Suppressor macrophage treated with lipopolysaccharide for 4 hours (primary cell): ENCODE results near the gene ITPK1.
"Not testable (repeated sequence)": the region's sequence is repeated elsewhere in the genome, so short reads cannot be mapped to it uniquely, and the experiment has no call there.

ENCODE experiments used
- DNase-seq: peaks from one replicate; pipeline ENCODE4 v3.0.0-alpha.2; 2020

The ITPK1 gene

DNA sequence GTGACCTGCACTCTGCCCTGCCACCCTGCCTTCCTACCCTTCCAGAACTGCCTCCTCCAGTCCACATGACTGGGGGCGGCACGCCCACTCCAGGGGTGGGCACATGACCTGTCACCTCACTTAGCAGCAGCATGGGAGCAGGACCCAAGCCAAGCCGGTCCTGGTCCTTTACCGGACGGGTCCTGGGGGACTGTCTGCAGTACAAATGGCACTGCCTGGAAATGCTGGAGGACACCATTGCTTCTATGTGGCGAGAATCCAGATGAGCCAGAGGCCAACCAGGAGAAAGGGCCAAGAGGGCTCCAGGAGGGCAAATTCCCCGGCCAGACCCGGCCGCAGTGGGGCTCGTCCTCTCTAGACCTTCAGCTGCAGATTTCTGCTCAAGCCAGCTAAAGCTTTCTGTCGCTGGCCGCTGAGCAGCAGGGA, 33.1 kb downstream of the ITPK1 start:
- no peak for DNase-seq

DNA sequence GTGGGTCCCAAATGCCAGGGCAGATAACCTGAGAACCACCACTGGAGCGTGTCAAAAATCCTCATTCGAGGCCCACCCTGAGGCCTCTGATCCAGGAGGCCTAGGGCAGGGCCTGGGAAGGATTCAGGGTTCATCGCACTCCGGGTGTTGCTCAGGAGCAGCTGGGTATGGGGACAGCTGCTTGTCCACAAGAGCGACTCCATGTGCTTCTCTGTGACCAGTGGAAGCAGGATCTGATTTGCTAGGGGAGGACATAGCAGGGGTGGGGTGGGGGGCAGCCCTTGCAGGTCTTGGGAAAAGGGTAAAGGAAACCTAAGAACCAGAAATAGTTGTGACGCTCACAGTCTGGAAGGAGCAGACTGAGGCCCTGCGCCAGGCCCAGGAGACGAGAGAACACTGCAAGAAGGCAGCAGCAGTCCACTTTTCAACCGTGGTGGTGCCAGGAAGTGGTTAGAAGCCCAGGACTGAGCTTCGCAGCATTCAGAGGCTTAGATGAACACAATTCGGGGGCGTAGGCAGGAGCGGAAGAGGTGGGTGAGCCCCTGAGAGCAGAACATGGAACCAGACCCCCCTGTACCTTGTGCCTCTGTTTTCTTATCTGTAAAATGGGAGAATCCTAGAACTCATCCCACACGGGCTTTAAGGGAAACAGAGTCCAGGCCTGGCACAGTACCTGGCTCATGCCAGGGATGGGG, 33.7 kb downstream of the ITPK1 start:
- DNase-seq, result no peak

DNA sequence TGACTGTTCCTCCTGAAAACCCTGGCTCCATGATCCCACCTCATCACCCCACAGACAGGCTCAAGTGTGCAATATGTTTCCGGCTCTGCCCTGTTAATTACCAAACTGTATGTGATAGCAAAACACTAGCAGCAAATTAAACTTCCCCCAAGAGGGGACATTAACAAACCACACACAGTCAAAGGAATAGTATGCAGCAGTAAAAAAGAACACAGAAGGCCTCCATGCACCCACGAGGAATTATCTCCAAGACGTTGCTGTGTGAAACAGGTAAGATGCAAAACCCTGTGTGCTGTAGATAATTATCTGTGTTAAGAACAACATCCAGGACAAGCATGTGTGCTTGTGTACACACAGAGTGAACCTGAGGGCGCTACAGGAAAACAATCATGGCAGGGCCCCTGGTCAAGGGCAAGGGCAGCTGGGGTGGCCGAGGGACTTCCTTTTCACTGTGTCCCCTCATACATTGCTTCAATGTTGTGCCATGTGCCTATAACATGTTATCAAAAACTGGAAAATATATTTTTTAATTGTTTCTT, 35.8 kb downstream of the ITPK1 start:
- no peak for DNase-seq

DNA sequence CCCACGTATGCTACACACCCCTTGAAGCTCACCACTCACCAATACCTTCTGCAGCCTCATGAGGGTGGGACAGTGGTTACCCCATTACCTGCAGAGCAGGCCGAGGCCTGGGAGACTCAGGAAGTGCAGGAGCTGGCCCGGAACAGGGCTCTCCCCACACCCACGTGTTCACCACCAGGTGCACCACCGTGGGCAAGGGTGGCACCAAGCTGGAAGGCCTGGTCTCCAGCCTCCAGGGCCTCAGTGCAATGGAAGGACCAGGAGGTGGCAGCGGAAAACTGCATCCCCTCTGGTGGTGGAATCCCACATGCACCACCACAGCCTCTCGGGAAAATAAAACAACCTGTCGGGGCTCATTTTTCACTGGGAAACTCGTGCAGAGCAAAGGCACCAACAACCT, 36.4 kb downstream of the ITPK1 start:
- DNase-seq, result no peak

DNA sequence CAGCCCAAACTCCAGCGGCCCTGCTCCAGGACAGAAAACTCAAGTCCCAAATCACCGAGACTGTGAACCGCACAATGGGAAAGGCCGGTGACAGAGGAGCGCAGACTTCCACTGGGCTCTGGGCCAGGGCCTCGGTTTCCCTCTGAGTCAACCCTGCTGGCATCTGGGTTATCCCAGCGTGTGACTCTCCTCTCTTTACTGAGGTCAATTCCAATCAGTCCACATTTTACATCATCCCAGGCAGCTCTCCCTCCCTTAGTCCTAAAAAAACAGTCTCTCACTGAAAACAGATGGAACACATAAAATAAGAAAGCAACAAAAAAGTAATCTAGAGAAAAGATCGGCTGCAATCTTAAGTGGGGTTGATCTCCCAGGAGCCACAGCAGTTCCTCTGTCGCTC, 36.9 kb downstream of the ITPK1 start:
- no peak for DNase-seq

DNA sequence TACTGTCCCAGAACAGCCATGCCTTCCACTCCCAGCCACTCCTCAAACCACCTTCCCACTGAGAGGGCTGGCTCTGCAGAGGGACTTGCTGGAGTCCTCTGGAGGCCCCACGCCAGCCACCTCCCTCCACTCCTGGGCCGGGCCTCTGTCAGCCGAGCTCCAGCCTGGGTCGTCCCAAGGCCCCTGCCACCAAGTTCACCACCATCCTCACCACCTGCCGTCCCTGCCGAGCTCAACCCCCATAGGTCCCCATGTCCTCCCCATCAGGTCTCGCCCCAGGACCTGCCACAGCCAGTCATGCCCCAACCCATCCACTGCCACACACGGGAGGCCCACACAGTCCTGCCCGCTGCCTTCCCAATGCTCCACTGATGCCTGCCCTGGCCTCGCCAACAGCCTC, 39.0 kb downstream of the ITPK1 start:
- DNase-seq, result no peak

DNA sequence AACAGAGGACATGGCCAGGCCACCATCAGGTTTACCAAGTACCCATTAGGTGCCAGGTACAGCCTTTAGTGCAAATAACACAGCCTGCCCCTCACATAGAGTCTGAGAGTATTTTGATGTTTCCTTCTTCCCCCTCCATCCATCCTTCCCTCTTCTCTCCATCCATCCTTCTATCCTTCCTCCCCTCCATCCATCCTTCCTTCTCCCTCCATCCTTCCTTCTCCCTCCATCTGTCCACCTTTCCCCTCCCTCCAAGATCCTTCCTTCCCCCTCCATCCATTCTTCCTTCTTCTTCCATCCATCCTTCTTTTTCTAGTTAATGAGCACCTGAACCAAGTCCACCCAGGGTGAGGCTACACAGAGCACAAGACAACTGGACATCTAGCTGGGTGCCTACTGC, 39.8 kb downstream of the ITPK1 start:
- no peak for DNase-seq

DNA sequence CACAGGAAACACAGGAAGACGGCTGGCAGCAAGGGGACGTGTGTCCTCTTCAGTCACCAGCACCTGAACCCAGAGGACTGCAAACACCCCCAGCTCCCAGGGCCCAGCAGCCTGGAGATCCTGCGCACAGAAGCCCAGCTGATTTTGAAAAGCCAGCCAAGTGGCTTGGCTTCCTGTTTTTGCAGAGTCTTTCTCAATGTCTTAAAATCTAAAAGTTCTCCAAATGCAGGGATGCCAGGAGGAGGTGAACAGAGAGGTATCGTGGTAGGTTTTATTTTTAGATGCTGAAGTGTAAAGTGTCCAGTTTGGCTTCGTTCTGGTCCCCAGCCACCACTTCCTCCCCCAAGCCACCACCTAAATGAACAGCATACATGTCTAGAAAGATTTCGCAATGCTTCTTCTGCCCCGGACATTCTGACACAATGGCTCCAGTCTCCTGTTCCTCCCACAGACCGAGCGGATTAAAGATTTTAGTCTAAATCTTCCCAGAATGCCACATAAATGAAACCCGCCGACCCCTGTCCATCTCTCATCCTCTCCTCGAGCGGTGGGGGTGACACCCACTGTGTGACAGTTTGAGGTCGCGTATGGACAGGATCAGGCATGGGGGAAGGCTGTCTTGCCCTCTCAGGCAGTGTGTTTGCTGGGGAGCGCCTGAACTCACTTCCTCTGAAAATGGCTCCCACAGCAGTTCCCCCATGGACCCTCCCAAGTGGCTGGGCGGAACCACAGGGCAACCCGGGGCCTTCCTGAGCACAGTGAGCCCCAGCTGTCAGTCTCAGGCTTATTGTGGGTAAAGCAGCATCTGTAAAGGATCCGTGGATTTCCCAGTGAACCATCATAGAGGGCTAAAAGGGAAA, 41.6 kb downstream of the ITPK1 start:
- DNase-seq, result peak; percentile 88

DNA sequence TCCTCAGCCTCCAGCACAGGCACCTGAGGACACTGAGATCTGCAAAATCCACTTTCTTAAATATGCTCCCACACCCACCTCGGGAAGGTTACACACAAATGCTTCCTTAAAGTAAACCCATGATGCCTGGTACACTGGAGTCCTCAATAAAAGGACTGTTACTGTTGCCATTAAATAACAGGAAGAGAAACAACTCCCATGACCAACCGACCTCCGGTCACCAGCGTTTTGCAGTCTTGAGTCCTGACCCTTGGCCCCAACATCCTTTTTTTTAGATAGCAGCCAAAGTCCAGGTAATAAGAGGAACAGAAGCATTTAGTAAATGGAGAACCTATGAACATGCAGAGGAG, 42.4 kb downstream of the ITPK1 start:
- peak; percentile 70 for DNase-seq

DNA sequence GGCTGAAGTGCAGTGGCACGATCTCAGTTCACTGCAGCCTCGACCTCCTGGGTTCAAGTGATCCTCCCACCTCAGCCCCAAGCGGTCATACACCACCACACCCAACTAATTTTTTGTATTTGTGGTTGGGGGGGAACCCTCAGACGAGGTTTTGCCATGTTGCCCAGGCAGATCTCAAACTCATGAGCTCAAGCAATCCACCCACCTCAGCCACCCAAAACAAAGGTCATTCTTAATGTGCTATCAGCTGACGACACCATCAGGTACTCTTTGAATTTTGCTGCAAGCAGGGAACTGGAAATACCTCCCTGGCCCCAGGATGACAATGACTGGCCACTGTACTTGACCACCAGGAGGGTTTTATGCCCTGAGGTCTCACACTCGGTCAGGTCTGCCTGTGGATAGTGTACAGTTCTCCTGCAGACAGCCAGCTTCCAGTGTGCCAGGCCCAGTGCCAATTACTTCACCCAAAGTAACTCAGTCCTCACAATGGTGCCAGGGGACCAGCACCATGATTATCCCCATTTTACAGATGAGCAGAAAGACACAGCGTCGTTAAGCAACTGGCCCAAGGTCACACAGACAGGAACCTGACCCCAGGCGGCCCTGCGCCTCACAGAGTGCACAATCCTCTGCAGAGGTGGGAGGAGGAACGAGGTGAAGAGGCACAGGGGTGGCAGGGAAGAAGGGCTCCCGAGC, 42.9 kb downstream of the ITPK1 start:
- DNase-seq, result no peak

DNA sequence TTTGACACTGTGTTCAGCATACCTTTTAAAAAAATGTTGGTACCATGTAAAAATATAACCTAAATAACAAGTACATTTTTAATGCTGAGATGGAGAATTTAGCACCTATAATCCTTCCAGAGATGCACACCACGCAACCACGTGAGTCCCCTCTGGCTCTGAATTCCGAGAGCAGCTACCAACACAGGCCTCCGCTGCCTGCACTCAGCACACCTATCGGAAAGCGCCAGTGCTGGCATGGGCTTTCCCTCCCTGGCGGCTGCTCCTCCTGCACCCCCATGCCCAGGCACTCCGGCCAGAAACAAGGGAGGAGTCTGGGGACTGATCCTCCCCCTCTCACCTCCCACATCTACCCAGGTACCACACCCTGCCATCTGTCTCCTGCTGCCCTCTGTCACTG, 47.0 kb downstream of the ITPK1 start:
- DNase-seq, result no peak

DNA sequence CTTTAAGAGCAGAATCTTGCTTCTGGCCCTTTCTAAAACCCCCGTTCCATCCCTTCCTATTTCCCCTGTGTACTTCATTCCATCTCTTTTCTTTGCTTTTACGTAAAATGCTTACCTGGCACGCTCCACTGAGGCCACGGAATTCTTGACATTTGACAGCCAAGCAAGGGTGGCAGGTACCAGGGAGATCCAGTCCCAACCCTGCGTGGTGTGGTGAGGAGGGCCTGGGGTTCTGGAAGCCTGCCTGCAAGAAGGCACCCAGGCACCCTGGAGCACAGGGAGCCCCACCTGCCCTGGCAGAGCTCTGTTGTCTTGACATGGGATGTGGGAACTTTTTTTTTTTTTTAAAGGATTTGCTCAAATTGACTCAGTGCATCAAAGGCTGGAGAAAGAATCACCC, 48.6 kb downstream of the ITPK1 start:
- no peak for DNase-seq

DNA sequence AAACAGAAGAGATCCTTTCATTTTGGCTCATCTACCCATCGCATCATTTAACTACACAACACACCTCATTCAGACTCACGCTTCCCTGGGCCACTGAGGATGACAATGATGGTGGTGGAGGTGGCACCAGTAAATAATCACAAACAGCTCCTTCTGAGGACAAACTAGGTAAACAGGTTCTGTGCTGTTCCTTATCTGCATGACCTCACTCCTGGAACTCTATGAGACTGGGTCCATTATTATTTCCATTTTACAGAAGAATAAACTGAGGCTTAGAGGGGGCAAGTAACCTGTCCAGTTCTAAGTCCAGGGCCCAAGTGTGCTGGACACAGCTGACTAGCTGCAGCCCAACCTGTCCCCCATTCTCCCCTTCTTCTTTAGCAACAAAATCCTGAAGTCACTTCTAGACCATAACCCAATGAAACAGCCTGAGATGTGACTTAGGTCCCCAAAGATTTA, 50.4 kb downstream of the ITPK1 start:
- no peak for DNase-seq

DNA sequence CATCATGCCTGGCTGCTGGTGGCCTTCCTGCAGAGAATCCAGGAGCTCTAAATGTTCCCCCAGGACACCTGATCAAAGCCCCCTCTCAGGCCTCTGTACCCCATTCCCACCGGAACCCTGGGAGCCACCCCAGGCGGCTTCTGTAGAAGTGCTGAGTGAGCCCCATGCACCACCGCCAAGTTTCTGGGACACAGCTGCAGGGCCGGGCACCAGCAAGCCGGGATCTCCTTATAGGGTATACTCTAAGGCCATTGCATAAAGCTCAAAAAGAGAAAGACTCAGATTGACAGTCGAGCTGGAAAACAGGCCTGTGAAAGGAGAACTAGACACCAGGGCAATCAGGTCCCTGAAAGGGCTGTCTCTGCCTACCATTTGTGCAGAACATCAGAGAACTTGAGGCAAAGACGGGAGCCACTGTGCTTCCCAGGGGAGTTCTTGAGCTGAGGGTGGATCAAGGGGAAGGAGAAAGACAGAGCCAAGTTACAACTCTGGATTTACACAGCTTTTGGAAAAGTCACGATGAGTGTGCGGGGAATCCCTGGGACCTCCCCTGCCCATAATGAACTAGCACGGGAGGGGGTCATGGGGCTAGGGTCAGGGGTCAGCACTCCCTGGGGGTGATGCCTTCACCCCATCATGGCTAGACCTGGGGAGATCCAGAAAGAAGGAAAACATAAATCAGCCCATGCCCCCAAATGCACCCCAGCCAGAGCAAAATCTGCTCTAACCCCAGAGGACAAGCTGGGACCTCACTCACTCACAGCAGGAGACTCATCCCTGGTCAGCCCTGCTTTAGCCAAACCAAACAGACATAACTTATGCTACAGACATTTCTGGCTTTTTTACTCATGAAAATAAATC, 51.1 kb downstream of the ITPK1 start:
- no peak for DNase-seq

DNA sequence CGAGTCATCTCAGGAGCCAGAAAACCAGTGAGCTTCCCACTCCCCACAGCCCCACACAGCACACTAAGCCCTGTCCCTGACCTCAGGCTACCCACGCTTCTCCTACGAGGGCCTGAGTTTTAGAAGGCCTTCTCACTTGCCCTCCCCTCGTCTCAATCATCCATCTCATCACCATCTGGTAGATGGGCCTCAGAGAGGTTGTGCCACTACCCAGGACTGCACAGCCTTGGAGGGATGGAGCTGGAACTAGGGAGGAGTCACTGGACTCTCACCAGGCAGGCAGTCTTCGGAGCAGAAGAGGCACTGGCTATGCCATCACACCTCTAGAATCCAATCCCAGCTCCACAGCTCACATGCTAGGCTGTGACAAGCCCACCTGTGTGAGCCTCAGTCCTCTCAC, 52.3 kb downstream of the ITPK1 start:
- no peak for DNase-seq

DNA sequence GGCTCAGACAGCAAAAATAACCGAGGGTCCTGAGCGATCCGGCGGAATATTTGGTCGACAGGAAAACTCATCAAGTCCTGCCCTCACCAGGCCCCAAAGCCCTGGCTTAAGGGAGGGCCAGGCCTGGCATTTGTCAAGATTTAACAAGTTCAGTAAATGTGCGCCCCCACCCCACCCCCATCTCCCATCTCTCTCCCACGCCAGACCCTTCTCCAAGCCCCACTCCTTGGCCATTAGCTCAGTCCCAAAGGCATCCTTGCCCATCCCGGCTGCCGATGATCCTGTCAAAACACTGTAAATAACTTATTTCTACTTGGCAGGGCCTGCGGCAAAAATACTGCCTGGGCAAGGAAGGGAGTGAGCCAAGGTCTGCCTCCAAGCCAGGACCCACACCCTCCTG, 52.8 kb downstream of the ITPK1 start:
- no peak for DNase-seq

DNA sequence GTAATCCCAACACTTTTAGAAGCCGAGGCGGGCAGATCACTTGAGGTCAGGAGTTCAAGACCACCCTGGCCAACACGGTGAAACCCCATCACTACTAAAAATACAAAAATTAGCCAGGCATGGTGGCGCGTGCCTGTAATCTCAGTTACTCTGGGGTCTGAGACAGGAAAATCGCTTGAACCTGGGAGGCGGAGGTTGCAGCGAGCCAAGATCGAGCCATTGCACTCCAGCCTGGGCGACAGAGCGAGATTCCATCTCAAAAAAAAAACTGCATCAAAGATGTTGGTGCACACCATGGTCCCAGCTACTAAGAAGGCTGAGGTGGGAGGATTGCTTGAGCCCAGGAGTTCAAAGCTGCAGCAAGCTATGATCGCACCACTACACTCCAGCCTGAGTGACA, 53.7 kb downstream of the ITPK1 start:
- not testable (repeated sequence) for DNase-seq

DNA sequence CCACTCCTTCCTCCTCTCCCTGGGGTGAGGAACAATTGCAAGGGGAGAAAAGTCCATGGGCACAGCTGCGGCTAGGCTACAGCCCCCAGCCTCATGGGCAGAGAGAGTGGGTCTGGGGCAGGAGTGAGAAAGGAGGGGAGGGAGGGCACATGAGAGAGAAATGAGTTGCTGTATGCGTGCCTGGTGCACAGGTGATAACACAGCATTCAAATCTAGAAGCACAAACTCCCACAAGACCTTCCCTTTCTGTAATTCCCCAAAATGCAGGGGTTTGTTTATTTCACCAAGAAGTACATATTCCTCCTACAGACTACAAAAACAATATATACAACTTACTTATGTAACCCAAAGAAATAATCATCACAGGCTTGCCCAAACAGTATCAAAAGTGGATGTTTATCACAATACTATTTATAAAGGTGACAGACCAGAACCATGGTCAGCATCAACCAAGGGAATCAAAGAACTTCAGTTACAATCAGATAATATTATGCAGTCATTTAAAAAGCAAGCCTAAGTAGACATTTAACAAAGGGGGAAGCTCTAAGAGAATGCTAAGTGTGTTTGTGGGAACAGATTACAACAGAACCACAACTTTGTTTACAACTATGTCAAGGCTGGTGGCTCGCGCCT, 54.2 kb downstream of the ITPK1 start:
- DNase-seq, result no peak

DNA sequence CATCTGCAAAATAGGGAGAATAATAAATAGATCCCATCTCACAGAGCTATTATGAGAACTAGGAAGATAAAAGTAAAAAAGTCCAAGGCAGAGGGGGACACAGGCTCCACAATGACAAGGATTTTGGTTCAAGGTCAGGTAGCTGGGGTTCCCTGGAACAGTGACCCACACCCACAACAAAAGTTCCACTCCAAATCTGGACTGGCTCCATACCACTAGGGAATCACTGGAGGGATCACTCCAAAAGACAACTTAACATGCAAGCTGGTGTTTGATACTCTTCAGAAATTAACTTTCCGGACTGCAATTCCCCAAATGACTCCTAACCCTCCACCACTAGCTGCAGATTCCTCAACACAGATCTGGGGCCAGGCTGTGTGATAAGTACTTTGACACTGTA, 54.9 kb downstream of the ITPK1 start:
- no peak for DNase-seq

DNA sequence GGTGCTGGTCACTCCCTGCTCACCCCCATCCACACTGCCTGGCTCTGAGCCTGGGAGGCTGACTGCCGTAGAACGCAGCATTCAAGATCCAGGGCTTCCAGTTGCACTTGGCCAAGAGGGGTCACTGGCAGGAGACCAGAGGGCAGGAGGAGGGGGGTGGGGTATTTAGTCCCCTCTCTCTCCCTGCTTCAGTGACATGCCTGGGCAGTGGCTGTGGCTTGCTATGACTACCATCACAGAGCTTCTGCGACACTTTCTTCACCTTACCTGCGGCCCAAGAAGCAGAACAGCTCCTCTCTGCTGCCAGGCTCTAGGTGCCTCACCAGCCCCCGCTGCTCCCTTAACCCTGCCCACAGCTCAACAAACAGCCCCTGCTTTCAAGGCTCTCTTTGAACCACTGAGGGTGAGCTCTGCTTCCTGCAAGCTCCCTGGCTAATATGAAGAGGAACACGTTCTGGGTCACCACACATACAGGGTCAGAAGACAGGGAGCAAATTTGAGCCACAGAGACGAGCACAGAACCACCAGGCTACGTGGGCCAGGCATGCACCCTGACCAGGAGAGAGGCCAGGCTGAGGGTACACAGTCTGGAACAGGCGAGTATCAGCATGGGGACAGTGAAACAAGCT, 55.7 kb downstream of the ITPK1 start:
- DNase-seq, result no peak

DNA sequence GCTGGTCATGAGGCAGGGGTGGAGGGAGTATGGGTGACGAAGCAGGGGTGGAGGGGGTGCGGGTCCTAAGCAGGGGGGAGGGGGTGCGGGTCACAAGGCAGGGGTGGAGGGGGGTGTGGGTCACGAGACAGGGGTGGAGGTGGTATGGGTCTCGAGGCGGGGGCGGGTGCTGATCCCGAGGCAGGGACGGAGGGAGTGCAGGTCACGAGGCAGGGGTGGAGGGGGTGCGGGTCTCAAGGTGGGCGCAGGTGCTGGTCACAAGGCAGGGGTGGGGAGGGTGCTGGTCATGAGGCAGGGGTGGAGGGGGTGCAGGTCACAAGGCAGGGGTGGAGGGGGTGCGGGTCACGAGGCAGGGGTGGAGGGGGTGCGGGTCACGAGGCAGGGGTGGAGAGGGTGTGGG, 56.5 kb downstream of the ITPK1 start:
- DNase-seq, result no peak
